Right hindlimb (tissue), 1 donor: Measurements from ENCODE around the gene PROSER2.

Source experiments
- DNase-seq: peaks from one replicate; pipeline ENCODE4 v3.0.0-alpha.2; 2018

PROSER2 gene, protein sequence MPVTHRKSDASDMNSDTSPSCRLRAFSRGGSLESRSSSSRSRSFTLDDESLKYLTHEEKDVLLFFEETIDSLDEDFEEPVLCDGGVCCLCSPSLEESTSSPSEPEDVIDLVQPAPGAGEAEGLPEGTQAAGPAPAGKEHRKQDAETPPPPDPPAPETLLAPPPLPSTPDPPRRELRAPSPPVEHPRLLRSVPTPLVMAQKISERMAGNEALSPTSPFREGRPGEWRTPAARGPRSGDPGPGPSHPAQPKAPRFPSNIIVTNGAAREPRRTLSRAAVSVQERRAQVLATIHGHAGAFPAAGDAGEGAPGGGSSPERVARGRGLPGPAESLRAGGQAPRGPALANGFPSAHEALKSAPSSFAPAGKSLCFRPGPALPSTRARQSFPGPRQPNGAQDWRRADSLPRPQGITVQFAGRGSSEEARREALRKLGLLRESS

GRCh38 chr10:11823122-11823988 is at the start of gene PROSER2:
TSS of gene PROSER2 (plus strand) at chr10:11823356. CDS start at chr10:11852078, 28,722 bp downstream.
- peak; percentile 69 for DNase-seq

- no peak for DNase-seq
These were observed 49.3 kb upstream of the PROSER2 start for GRCh38 chr10:11773761-11774441.

- no peak for DNase-seq
These were observed 47.7 kb upstream of the PROSER2 start for GRCh38 chr10:11775412-11775811.

DNA sequence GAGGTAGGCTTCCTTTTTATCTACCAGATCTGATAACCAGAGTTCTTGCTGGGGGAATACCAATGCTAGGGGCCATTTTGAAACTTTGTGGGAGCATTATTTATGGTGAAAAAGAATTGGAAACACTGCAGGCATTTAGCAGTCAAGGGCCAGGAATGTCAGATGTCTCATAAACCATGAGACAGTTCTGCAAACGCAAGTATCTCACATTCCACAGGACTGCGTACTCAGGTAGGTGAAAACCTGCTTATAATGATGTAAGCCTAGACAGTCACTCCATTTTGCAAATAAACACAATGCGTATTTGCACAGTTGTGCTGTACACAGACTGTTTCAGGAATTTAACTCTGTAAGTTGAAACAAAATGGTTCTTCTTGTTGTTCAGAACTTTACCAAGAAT is 47.1 kb upstream of the PROSER2 start:
- no peak for DNase-seq

DNA sequence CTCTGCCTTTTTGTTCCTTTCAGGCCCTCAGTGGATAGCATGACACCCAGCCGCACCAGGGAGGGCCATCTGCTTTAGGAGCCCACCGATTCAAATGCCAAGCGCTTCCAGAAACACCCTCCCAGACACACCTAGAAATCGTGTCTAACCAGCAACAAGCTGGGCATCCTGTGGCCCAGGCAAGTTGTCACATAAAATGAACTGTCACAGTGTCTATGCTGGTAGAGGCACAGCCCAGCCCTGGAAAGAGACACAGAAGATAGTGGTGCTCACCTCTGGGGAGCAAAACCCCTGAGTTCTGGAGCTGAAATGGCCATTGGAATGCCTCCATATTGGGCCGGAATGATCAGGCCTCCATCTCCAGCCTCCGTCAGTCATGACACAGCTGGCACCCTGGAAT is 42.0 kb upstream of the PROSER2 start:
- DNase-seq: no peak

GRCh38 chr10:11782793-11783557 is 40.2 kb upstream of the PROSER2 start:
- no peak for DNase-seq

- DNase-seq: no peak
These were observed 39.6 kb upstream of the PROSER2 start for GRCh38 chr10:11783558-11783865.

DNA sequence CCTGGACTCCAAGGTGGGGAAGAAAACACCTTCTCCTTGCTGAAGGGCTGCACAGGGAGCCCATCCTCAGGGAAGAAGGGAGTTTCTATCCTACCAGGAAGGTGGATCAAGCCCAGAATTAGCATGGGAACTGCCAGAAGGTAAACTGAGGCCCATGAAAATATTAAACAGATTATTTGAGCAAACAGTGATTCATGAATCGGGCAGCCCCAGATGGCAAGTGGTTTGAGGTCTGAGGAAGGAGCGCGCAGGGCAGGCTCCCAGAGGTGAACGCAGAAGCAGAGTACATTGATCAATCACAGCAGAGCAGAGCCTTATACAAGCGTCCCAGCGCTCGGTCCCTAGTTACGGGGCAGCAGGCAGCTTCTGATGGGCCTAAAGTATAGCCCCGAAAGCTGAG is 35.8 kb upstream of the PROSER2 start:
- no peak for DNase-seq

GRCh38 chr10:11787846-11788245 is 35.3 kb upstream of the PROSER2 start:
- no peak for DNase-seq

DNA sequence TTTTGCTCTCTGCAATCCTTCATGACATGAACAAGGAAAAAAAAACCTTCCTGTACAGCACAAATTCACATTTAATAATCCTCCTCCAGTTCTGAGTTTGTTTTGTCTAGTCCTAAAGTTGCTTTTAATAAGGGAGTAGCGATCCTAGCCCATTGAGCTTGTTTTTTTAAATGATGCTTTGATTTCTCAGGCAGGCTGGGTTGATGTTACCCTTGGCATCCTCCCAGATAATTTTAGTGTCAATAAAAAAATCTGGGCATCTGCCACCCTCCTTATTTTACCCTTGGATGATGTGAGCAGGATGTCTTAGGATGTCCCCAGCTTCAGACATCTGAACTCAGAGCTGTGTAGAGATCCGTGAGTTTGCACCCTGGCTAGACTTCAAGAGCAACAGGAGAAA is 33.9 kb upstream of the PROSER2 start:
- DNase-seq: no peak

DNA sequence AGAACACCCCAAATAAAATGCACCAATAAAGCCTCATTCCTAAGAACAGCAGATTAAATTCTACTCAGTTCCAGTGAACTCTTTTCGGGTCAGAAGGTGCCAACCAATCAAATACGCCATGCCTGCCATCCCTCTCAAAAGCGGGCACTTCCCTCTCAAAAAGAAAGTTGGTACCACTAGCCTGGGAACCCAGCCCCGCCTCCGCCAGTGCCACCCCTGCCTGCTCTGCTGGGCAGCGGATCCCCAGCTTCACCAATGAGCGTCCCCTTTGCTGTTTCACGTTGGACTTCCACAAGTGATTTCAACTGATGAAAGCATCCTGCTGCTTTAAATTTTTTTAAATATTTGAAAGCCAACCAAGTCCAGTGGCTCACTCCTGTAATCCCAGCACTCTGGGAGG is 33.2 kb upstream of the PROSER2 start:
- DNase-seq: no peak

- DNase-seq: no peak
These were observed 29.2 kb upstream of the PROSER2 start for GRCh38 chr10:11793762-11794479.

- DNase-seq: no peak
These were observed 28.6 kb upstream of the PROSER2 start for GRCh38 chr10:11794566-11794965.

GRCh38 chr10:11795101-11795920 is 27.8 kb upstream of the PROSER2 start:
- no peak for DNase-seq

GRCh38 chr10:11796474-11796873 is 26.7 kb upstream of the PROSER2 start:
- no peak for DNase-seq

DNA sequence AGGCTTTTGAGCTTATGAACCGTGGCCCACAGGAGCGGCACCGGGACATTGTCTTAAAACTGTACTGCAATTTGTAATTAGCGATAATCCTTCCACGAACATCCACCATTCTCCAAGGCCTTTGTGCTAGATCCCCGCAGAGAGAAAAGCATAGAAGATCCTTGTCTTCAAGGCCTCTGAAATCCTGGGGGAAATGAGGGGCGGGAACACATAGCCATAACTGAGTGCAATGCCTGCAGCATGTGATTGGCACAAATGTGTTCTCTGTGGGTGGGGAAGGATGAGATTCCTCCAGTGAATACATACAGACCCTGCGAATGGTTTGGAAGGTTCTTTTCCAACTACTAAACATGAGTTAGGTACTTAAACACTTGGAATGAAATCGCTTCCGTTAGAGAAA is 25.9 kb upstream of the PROSER2 start:
- DNase-seq: no peak

GRCh38 chr10:11797847-11798633 is 25.1 kb upstream of the PROSER2 start:
- no peak for DNase-seq

- no peak for DNase-seq
These were observed 24.1 kb upstream of the PROSER2 start for GRCh38 chr10:11798845-11799735.

- no peak for DNase-seq
These were observed 23.4 kb upstream of the PROSER2 start for GRCh38 chr10:11799736-11800080.
